ENCODE measurements around the gene CDC42EP2. TPM values are rescaled to one million over a fixed set of nuclear protein-coding genes. Genes with fewer than 3 reads are reported as not detected.
"Not testable (repeated sequence)": the region's sequence is repeated elsewhere in the genome, so short reads cannot be mapped to it uniquely, and the experiment has no call there.

Gene CDC42EP2
- total RNA-seq, 1 donor from 2014 or later: 37.4 TPM

GRCh38 chr11:65325435-65325834 is 10.8 kb downstream of the CDC42EP2 start:
- Histone ChIP-seq H3K36me3 (ENCODE audit: control insufficient read depth, insufficient read depth, low read length) (no peaks in the 10 kb centered on the region), H3K27me3 (ENCODE audit: control insufficient read depth, insufficient read depth, low read length) (no peaks in the 10 kb centered on the region), H3K4me3 (ENCODE audit: low read depth, low read length) (no peak overlapping the region)
- DNase-seq (ENCODE audit: low read depth): no peak
- TF ChIP-seq, protein P1, sequence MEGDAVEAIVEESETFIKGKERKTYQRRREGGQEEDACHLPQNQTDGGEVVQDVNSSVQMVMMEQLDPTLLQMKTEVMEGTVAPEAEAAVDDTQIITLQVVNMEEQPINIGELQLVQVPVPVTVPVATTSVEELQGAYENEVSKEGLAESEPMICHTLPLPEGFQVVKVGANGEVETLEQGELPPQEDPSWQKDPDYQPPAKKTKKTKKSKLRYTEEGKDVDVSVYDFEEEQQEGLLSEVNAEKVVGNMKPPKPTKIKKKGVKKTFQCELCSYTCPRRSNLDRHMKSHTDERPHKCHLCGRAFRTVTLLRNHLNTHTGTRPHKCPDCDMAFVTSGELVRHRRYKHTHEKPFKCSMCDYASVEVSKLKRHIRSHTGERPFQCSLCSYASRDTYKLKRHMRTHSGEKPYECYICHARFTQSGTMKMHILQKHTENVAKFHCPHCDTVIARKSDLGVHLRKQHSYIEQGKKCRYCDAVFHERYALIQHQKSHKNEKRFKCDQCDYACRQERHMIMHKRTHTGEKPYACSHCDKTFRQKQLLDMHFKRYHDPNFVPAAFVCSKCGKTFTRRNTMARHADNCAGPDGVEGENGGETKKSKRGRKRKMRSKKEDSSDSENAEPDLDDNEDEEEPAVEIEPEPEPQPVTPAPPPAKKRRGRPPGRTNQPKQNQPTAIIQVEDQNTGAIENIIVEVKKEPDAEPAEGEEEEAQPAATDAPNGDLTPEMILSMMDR (IDR thresholded peaks at IDR 0.05; ENCODE audit: insufficient read depth, low read length, poor library complexity, severe bottlenecking): no peak

GRCh38 chr11:65327021-65327420 is 12.4 kb downstream of the CDC42EP2 start:
- TF ChIP-seq, protein P1 (IDR thresholded peaks at IDR 0.05; ENCODE audit: insufficient read depth, low read length, poor library complexity, severe bottlenecking): no peak
- no peak overlapping the region for H3K4me3 ChIP-seq (ENCODE audit: low read depth, low read length)
- H3K36me3 ChIP-seq (ENCODE audit: control insufficient read depth, insufficient read depth, low read length): no peaks in the 10 kb centered on the region
- DNase-seq (ENCODE audit: low read depth): no peak
- H3K27me3 ChIP-seq (ENCODE audit: control insufficient read depth, insufficient read depth, low read length): no peaks in the 10 kb centered on the region

GRCh38 chr11:65329478-65329877 is 14.8 kb downstream of the CDC42EP2 start:
- Histone ChIP-seq H3K4me3 (ENCODE audit: low read depth, low read length) (no peak overlapping the region), H3K27me3 (ENCODE audit: control insufficient read depth, insufficient read depth, low read length) (no peaks in the 10 kb centered on the region), H3K36me3 (ENCODE audit: control insufficient read depth, insufficient read depth, low read length) (no peaks in the 10 kb centered on the region)
- TF ChIP-seq, protein P1 (IDR thresholded peaks at IDR 0.05; ENCODE audit: insufficient read depth, low read length, poor library complexity, severe bottlenecking): no peak
- no peak for DNase-seq (ENCODE audit: low read depth)

GRCh38 chr11:65329944-65330403 is 15.3 kb downstream of the CDC42EP2 start:
- peak; percentile 62 for DNase-seq (ENCODE audit: low read depth)
- Histone ChIP-seq H3K27me3 (ENCODE audit: control insufficient read depth, insufficient read depth, low read length) (no peaks in the 10 kb centered on the region), H3K4me3 (ENCODE audit: low read depth, low read length) (no peak overlapping the region), H3K36me3 (ENCODE audit: control insufficient read depth, insufficient read depth, low read length) (no peaks in the 10 kb centered on the region)
- TF ChIP-seq, protein P1 (IDR thresholded peaks at IDR 0.05; ENCODE audit: insufficient read depth, low read length, poor library complexity, severe bottlenecking): peak; percentile 69

- H3K4me3 ChIP-seq (ENCODE audit: low read depth, low read length): no peak overlapping the region
- no peaks in the 10 kb centered on the region for H3K27me3 ChIP-seq (ENCODE audit: control insufficient read depth, insufficient read depth, low read length)
- H3K36me3 ChIP-seq (ENCODE audit: control insufficient read depth, insufficient read depth, low read length): no peaks in the 10 kb centered on the region
- DNase-seq (ENCODE audit: low read depth): no peak
- TF ChIP-seq, protein P1 (IDR thresholded peaks at IDR 0.05; ENCODE audit: insufficient read depth, low read length, poor library complexity, severe bottlenecking): no peak
Measured at GRCh38 chr11:65330544-65330943, 15.9 kb downstream of the CDC42EP2 start.

DNA sequence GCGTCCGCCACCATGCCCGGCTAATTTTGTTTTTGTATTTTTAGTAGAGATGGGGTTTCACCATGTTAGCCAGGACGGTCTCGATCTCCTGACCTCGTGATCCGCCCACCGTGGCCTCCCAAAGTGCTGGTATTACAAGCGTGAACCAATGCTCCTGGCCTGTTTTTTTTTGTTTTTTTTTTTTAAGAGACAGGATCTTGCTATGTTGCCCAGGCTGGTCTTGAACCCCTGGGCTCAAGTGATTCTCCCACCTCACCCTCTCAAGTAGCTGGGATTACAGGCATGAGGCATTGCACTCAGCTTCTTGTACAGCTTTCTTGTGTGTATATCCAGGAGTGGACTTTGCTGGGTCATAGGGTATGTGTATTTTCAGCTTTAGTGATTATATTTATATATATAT is 17.9 kb downstream of the CDC42EP2 start:
- not testable (repeated sequence) for H3K36me3 ChIP-seq (ENCODE audit: control insufficient read depth, insufficient read depth, low read length); H3K4me3 ChIP-seq (ENCODE audit: low read depth, low read length); H3K27me3 ChIP-seq (ENCODE audit: control insufficient read depth, insufficient read depth, low read length); DNase-seq (ENCODE audit: low read depth)
